ENCODE results near the gene VMAC. TPM values are rescaled to one million over a fixed set of nuclear protein-coding genes. Genes with fewer than 3 reads are reported as not detected.

Gene VMAC
- total and polyA plus RNA-seq, 2 donors (not counting 3 experiments of a cell fraction or from before 2014, with no cell fraction given): 4.7 to 6.9 TPM

- Histone ChIP-seq H3K4me2 (ENCODE audit: insufficient read depth, low read length) (no peak overlapping the region), H3K4me1 (ENCODE audit: control insufficient read depth, extremely low read depth, insufficient read depth, low read length) (peaks cover 9% of the 10 kb centered on the region), H3K4me3 (replicated peaks in 1 of 3; ENCODE audit: insufficient read depth in 1 of 3, low read depth in 1 of 3, low read length in 3 of 3) (no peak overlapping the region), H3K36me3 (ENCODE audit: control insufficient read depth in 2 of 2, extremely low read depth in 1 of 2, insufficient read depth in 2 of 2, low read length in 2 of 2) (peaks cover 13 to 56% of the 10 kb centered on the region in 2 experiments), H3K9ac (replicated peaks; ENCODE audit: extremely low read depth, insufficient read depth, low read length) (no peak overlapping the region), H4K20me1 (replicated peaks; ENCODE audit: control insufficient read depth, extremely low read depth, insufficient read depth, low read length) (no peaks in the 10 kb centered on the region), H3K27me3 (ENCODE audit: control insufficient read depth in 2 of 2, insufficient read depth in 2 of 2, low read length in 2 of 2) (no peaks in the 10 kb centered on the region), H3K27ac (ENCODE audit: insufficient read depth, low read depth, low read length) (no peak overlapping the region), H2AFZ (ENCODE audit: low read depth, low read length) (no peak overlapping the region), H3K9me1 (replicated peaks; ENCODE audit: control insufficient read depth, extremely low read depth, insufficient read depth, low read length) (no peaks in the 10 kb centered on the region), H3K79me2 (ENCODE audit: control insufficient read depth, insufficient read depth, low read length) (no peaks in the 10 kb centered on the region), H3K9me3 (replicated peaks; ENCODE audit: control insufficient read depth, insufficient read depth, low read length) (no peaks in the 10 kb centered on the region)
- TF ChIP-seq MAX (IDR thresholded peaks at IDR 0.05; ENCODE audit: insufficient read depth, insufficient read length): no peak
- no peak for TF ChIP-seq JUN (IDR thresholded peaks at IDR 0.05; ENCODE audit: borderline replicate concordance, insufficient read depth, insufficient read length, low read depth)
- no peak for TF ChIP-seq GATA2 (IDR thresholded peaks at IDR 0.05; ENCODE audit: insufficient read depth, insufficient read length, low read depth, low read length)
- no peak for TF ChIP-seq FOS (IDR thresholded peaks at IDR 0.05; ENCODE audit: borderline replicate concordance, insufficient read depth, low read length)
- no peak for TF ChIP-seq MYC (IDR thresholded peaks at IDR 0.05; ENCODE audit: low read depth, low read length)
- TF ChIP-seq POLR2A (IDR thresholded peaks at IDR 0.05; ENCODE audit: low read depth, low read length): no peak
- TF ChIP-seq POLR2AphosphoS5 (IDR thresholded peaks at IDR 0.05; ENCODE audit: insufficient read depth, low read depth, low read length): no peak
- TF ChIP-seq, protein P1, sequence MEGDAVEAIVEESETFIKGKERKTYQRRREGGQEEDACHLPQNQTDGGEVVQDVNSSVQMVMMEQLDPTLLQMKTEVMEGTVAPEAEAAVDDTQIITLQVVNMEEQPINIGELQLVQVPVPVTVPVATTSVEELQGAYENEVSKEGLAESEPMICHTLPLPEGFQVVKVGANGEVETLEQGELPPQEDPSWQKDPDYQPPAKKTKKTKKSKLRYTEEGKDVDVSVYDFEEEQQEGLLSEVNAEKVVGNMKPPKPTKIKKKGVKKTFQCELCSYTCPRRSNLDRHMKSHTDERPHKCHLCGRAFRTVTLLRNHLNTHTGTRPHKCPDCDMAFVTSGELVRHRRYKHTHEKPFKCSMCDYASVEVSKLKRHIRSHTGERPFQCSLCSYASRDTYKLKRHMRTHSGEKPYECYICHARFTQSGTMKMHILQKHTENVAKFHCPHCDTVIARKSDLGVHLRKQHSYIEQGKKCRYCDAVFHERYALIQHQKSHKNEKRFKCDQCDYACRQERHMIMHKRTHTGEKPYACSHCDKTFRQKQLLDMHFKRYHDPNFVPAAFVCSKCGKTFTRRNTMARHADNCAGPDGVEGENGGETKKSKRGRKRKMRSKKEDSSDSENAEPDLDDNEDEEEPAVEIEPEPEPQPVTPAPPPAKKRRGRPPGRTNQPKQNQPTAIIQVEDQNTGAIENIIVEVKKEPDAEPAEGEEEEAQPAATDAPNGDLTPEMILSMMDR (IDR thresholded peaks at IDR 0.05; ENCODE audit: extremely low read depth in 1 of 2, insufficient read depth in 1 of 2, low read depth in 1 of 2, low read length in 2 of 2): no peak
- no peak for TF ChIP-seq EZH2 (IDR thresholded peaks at IDR 0.05; ENCODE audit: borderline replicate concordance, low read depth, low read length, severe bottlenecking)
- DNase-seq (ENCODE audit: low read depth, low spot score) (no peak), FAIRE-seq (no peak)
- intact Hi-C loops (cut with micrococcal nuclease) (no loop called here), dilution Hi-C loops (cut with MboI; ENCODE audit: extremely low pct_ligation_motif_present, low sequenced_read_pairs) (no loop called here)
- POLR2A ChIA-PET: no interaction called here
- no TSS peak for BruUV-seq (replicated peaks)
- CTCF ChIA-PET: no interaction called here
Measured at GRCh38 chr19:5929179-5929578, 24.5 kb downstream of the VMAC start.
